Epithelial cell of proximal tubule (primary cell): ENCODE measurements around the gene ATG7. TPM values are rescaled to one million over a fixed set of nuclear protein-coding genes. Genes with fewer than 3 reads are reported as not detected.
"Not testable (repeated sequence)": the region's sequence is repeated elsewhere in the genome, so short reads cannot be mapped to it uniquely, and the experiment has no call there.

Experiments used
- DNase-seq: peaks from one replicate; pipeline ENCODE4 v3.0.0-alpha.2; 2011; ENCODE audit warnings: low read depth
- H3K4me3 ChIP-seq: 2 replicates; pipeline ENCODE4 v1.5.1; 2011; ENCODE audit warnings: low read depth, mild to moderate bottlenecking, low read length
- total RNA-seq: library from RNA; depleted of rRNA; stranded (reverse); fragments of >200 nt; gene quantifications from 2 replicates; pipeline ENCODE4 v1.2.3, GENCODE V29; 2015
- TF ChIP-seq, protein P1 (sequence below): conservative IDR thresholded peaks from 2 replicates; pipeline ENCODE4 v1.5.1; 2012; ENCODE audit warnings: low read depth, mild to moderate bottlenecking, low read length

Gene ATG7
- total RNA-seq, 1 donor from 2014 or later, result 68.5 TPM

DNA sequence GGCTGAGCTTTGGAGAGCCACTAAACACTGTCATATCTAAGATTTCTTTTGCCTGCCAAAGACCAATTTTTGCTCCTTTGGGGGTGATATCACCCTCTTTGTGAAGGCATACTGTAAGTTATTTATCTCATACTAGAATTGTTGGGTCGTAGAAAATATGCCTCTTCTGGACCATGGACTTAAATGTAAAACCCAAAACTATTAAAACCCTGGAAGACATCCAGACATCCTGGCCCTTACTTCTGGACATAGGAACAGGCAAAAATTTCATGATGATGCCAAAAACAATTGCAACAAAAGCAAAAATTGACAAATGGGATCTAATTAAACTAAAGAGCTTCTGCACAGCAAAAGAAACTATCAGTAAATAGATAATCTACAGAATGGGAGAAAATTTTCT, 172.2 kb downstream of the ATG7 start:
- DNase-seq, result no peak
- H3K4me3 ChIP-seq, result no peak overlapping the region
- TF ChIP-seq, protein P1, sequence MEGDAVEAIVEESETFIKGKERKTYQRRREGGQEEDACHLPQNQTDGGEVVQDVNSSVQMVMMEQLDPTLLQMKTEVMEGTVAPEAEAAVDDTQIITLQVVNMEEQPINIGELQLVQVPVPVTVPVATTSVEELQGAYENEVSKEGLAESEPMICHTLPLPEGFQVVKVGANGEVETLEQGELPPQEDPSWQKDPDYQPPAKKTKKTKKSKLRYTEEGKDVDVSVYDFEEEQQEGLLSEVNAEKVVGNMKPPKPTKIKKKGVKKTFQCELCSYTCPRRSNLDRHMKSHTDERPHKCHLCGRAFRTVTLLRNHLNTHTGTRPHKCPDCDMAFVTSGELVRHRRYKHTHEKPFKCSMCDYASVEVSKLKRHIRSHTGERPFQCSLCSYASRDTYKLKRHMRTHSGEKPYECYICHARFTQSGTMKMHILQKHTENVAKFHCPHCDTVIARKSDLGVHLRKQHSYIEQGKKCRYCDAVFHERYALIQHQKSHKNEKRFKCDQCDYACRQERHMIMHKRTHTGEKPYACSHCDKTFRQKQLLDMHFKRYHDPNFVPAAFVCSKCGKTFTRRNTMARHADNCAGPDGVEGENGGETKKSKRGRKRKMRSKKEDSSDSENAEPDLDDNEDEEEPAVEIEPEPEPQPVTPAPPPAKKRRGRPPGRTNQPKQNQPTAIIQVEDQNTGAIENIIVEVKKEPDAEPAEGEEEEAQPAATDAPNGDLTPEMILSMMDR, result no peak

GRCh38 chr3:11445193-11445592, 173.0 kb downstream of the ATG7 start:
- not testable (repeated sequence) for H3K4me3 ChIP-seq, DNase-seq

DNA sequence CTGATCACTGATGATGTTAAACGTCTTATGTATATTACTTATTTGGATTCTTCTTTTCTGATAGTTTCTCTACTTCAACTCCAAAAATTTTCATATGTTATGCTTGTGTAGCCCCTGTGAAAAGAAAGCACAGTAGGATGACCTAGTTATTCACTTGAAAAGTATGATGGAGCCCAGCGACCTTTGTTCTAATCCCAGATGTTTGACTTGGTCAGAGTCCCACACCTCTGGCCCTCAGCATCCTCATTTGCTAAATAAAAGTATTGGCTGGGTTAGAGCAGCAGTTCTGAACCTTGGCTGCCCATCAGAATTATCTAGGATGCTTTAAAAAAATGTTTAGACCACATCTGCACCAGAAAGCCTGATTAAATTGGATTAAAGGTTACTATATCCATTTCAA, 173.7 kb downstream of the ATG7 start:
- no peak overlapping the region for H3K4me3 ChIP-seq
- DNase-seq, result no peak
- TF ChIP-seq, protein P1, result no peak

DNA sequence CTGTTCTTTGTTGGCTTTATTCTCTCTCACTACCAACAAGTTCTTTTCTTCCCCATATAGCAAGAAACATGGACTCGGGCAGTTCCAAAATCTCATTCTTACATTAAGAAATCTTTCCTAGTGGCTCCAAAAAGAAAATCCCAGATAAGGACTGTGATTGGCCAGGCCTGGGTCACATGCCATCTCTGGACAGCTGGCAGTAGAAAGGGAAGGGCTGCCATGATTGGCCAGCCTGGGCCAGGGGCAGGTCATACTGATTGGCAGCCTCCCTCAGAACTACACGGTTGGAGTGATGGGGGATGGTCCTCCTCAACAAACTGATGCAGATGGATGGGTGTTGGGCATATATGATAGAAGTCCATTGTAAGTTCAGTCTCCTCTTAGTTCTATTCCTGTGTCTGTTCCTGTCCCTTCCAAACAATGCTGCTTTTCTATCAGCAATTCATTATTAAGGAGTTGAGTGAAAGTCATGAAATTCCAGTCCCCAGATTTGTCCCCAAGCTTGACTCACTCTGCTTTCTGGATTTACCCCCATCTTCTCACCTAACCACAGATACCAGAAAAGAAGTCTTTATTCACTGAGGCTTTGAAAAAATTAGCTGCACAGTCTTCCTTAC, 175.5 kb downstream of the ATG7 start:
- no peak for DNase-seq
- TF ChIP-seq, protein P1, result no peak
- H3K4me3 ChIP-seq, result no peak overlapping the region

DNA sequence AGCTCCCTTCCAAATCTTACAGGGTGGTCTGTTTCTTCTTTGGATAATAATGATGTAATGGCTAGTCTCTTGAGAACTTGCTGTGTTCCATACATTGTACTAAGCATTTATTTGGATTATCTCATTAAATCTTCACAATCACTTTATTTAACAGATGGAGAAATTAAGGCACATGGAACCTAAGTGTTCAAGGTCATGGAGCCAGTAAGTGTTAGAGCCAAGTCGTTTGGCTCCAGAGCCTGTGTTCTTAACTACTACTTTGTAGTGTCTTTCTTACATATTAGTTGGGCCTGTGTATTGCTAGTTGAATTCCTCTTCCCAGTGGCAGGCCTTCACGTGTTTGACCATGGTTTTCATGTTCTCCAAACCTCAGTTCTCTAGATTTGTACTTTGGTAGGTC, 177.8 kb downstream of the ATG7 start:
- TF ChIP-seq, protein P1, result no peak
- no peak overlapping the region for H3K4me3 ChIP-seq
- DNase-seq, result no peak

- no peak for DNase-seq
- no peak overlapping the region for H3K4me3 ChIP-seq
Observed at GRCh38 chr3:11452312-11452711, 180.1 kb downstream of the ATG7 start.

GRCh38 chr3:11452885-11453847, 181.0 kb downstream of the ATG7 start:
- DNase-seq, result no peak
- TF ChIP-seq, protein P1, result no peak

More at GRCh38 chr3:11452312-11452711, 180.1 kb downstream of the ATG7 start:
- TF ChIP-seq, protein P1, result no peak

More at GRCh38 chr3:11452885-11453847, 181.0 kb downstream of the ATG7 start:
- H3K4me3 ChIP-seq, result no peak overlapping the region
